Muscle of leg (tissue), 11 donors: ENCODE measurements around the gene CPLANE2. TPM values are rescaled to one million over a fixed set of nuclear protein-coding genes. Genes with fewer than 3 reads are reported as not detected.
"Not testable (repeated sequence)": the region's sequence is repeated elsewhere in the genome, so short reads cannot be mapped to it uniquely, and the experiment has no call there.

Experiments
- DNase-seq: peaks from one replicate; pipeline ENCODE4 v3.0.0; 2013
- H3K27ac ChIP-seq: one replicate; pipeline ENCODE4 v1.5.1; 2013; ENCODE audit warnings: mild to moderate bottlenecking, low read length, control low read depth
- H3K27me3 ChIP-seq: one replicate; pipeline ENCODE4 v1.6.1; 2013; ENCODE audit warnings: low read length; ENCODE audit not compliant: control insufficient read depth, insufficient read depth
- H3K36me3 ChIP-seq: one replicate; pipeline ENCODE4 v1.6.1; 2013; ENCODE audit warnings: low read length; ENCODE audit not compliant: control insufficient read depth, insufficient read depth
- H3K4me1 ChIP-seq: one replicate; pipeline ENCODE4 v1.6.1; 2013; ENCODE audit warnings: low read length; ENCODE audit not compliant: control insufficient read depth, insufficient read depth
- H3K4me3 ChIP-seq: one replicate; pipeline ENCODE4 v1.5.1; 2013; ENCODE audit warnings: low read length, control low read depth
- H3K9me3 ChIP-seq: replicated peaks from 2 replicates; pipeline ENCODE4 v1.6.1; 2013; ENCODE audit warnings: low read depth, low read length; ENCODE audit not compliant: control insufficient read depth
- WGBS: methylation state at CpG from one replicate; pipeline ENCODE4 v1.1.5; 2013; ENCODE audit warnings: missing lambda C conversion rate; ENCODE audit not compliant: insufficient coverage; 5-methylcytosine and 5-hydroxymethylcytosine counted together
- polyA plus RNA-seq, 8 donors: library from polyadenylated mRNA; unstranded; fragments of 120-200 nt; gene quantifications; one replicate each; pipeline versions ENCODE4 v1.2.1 to v1.2.3, GENCODE V29; 2013; ENCODE audit warnings: inconsistent platforms in 1 of 8, low replicate concordance in 1 of 8; ENCODE audit not compliant: insufficient read length in 8 of 8, insufficient read depth in 1 of 8
- total RNA-seq: library from RNA; stranded (reverse); fragments of 120-200 nt; gene quantifications from one replicate; pipeline ENCODE4 v1.2.4, GENCODE V29; 2013

CPLANE2 gene
- total and polyA plus RNA-seq, 9 donors: 1.7 to 3.4 (median 2.8) TPM

DNA sequence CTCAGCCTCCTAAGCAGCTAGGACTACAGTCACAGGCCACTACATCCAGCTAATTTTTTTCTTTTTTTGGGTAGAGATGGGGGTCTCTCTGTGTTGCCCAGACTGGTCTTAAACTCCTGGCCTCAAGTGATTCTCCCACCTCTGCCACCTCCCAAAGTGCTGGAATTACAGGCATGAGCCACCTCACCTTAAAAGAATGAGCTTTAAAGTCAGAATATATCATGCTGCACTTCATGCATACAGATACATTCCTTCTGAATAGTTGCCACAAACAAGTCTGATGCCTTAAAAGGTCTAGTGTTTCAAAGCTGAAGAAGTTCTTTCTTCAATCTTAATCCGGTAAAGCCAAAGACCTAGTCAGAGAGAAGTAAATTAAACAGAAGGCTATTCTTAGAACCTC, 23.8 kb upstream of the CPLANE2 start:
- no peaks in the 10 kb centered on the region for H3K9me3 ChIP-seq
- no peak for DNase-seq
- H3K4me3 ChIP-seq: no peak overlapping the region
- no peaks in the 10 kb centered on the region for H3K27me3 ChIP-seq
- H3K36me3 ChIP-seq: peaks cover 10% of the 10 kb centered on the region
- H3K4me1 ChIP-seq: no peaks in the 10 kb centered on the region
- WGBS: no CpG with 5 or more reads among the region's 1 CpG
- H3K27ac ChIP-seq: no peak overlapping the region

DNA sequence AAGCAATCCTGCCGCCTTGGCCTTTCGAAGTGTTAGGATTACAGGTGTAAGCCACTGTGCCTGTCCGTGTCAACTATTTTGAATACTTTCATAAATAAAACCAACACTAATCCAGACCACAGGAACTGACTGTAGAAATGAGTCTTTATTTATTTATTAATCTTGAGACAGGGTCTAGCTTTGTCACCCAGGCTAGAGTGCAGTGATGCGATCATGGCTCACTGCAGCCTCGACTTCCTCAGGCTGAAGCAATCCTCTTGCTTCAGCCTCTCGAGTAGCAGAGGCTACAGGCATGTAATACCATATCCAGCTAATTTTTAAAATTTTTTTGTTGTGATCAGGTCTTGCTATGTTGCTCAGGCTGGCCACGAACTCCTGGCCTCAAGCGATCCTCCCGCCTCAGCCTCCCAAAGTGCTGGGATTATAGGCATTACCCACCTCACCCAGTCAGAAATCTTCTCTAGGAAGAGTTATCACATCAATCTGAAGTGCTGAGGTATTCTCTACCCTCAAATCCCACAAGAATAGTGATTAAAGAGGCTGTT, 21.7 kb upstream of the CPLANE2 start:
- Histone ChIP-seq H3K36me3 (peaks cover 25% of the 10 kb centered on the region), H3K27me3 (no peaks in the 10 kb centered on the region), H3K4me1 (no peaks in the 10 kb centered on the region), H3K4me3 (no peak overlapping the region), H3K27ac (no peak overlapping the region), H3K9me3 (no peaks in the 10 kb centered on the region)
- WGBS: no CpG with 5 or more reads among the region's 9 CpGs
- DNase-seq: no peak

DNA sequence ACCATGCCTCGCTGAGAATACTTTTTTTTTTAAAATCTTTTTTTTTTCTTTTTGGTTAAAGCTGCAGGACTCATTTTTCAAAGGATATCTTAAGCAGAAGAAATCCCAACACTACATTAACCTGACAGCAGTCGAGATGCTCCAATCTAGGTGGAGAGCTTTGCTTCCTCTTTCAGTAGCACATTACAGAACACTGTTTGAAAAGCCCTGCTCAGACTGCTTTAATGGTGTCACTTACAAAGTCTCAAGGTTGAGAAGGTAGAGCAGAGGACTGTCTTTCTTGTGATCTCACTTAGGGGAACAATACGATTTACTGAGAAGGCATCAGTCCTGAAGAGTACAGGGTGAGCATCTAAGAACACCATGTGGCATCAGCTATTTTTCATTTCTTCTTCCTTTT, 21.0 kb upstream of the CPLANE2 start:
- no peaks in the 10 kb centered on the region for H3K27me3 ChIP-seq
- H3K9me3 ChIP-seq: no peaks in the 10 kb centered on the region
- no peak overlapping the region for H3K4me3 ChIP-seq
- no peaks in the 10 kb centered on the region for H3K4me1 ChIP-seq
- DNase-seq: no peak
- WGBS: 86% methylated on average over 2 of the region's 3 CpGs
- peaks cover 30% of the 10 kb centered on the region for H3K36me3 ChIP-seq
- H3K27ac ChIP-seq: no peak overlapping the region

DNA sequence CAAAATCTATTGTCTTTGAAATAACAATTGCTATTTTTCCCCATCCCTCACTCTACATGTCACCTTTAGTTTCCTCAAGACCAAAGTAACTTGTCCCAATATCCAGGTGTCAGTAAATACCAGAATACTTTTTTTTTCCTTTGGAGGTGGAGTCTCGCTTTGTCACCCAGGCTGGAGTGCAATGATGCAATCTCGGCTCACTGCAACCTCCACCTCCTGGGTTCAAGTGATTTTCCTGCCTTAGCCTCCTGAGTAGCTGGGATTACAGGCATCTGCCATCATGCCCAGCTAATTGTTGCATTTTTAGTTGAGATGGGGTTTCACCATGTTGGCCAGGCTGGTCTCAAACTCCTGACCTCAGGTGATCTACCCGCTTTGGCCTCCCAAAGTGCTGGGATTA, 20.6 kb upstream of the CPLANE2 start:
- not testable (repeated sequence) for H3K27ac ChIP-seq, H3K4me1 ChIP-seq, H3K27me3 ChIP-seq, H3K4me3 ChIP-seq, H3K9me3 ChIP-seq, DNase-seq
- 86% methylated on average over 2 of the region's 3 CpGs for WGBS
- H3K36me3 ChIP-seq: peaks cover 31% of the 10 kb centered on the region

DNA sequence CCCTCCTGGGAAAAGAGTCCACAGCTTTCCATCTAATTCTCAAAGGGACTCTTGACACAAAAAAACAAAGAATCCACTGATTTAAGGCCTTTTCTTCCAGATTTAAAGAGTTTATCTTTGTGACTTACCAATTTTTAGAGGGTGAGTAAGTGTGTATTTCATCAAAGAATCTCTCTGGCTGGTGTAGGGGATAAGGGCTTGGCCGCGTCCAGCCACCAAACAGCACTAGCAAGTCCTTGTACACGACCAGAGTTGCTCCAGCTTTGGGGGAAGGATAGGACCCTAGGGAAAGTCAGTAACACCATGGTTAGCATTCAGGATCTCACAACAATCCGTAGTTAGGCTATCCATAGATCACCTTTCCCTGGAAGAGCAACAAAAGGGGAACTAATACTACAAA, 19.5 kb upstream of the CPLANE2 start:
- H3K9me3 ChIP-seq: no peaks in the 10 kb centered on the region
- no CpG with 5 or more reads among the region's 4 CpGs for WGBS
- no peak overlapping the region for H3K4me3 ChIP-seq
- H3K36me3 ChIP-seq: peaks cover 40% of the 10 kb centered on the region
- no peaks in the 10 kb centered on the region for H3K27me3 ChIP-seq
- DNase-seq: no peak
- H3K27ac ChIP-seq: no peak overlapping the region
- H3K4me1 ChIP-seq: no peaks in the 10 kb centered on the region

DNA sequence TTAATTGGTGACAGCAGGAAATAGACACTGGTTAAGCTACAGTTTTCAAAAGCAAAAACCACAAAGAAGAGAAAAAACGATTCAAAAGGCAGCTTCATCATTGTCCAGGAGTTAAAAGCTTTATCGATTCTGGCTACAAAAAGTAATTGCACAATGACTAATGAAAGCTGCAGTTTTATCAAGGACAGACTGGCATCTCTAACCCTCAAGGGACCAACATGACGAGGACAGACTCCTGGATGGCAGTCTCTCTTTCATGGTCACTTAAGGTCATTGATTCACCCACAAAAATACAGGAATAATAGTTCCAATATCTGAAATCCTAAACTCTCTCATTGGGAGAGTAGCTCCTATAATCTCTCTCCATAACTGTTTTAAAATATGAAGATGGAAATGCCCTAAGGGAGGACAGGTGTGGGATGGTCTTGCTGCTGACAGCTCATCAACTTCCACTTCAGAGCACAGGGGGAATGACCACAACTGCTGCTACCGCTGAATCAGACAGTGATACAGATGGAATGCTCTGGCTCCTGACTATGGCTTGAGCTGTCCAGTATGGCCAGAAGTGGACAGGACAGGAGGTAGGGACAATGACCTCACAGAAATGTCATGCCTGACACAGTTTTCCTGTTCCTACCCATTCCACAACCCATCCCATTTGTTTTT, 17.4 kb upstream of the CPLANE2 start:
- H3K36me3 ChIP-seq: peaks cover 53% of the 10 kb centered on the region
- 79% methylated on average over 3 of the region's 4 CpGs for WGBS
- H3K9me3 ChIP-seq: no peaks in the 10 kb centered on the region
- no peak overlapping the region for H3K27ac ChIP-seq
- no peak overlapping the region for H3K4me3 ChIP-seq
- no peaks in the 10 kb centered on the region for H3K27me3 ChIP-seq
- H3K4me1 ChIP-seq: peaks cover 8% of the 10 kb centered on the region
- DNase-seq: no peak

DNA sequence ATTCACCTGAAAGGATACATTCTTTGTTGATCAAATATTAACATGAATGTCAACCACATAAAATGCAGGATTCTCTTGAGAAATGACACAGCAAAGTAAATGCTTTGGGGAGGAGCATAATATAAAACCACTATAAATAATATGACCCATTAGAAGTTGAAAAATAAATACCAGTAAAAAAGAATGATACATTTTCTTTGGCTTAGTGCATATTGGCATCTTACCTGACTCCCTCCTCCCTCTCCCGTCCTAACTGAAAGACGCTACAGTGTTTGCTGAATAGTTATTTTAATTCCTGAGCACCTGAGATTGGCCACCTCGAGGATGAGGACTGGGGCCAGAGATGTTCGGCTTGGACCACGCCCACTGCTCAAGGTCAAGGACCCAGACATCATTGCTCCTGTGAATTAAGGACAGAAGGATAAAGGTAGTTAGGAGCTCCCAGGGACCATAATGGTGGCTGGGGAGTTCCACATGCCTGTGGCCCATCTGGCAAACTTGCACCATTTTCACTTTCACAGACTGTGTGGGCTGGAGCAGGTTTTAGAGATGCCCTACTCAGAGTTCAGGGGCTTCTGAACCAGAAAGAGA, 16.4 kb upstream of the CPLANE2 start:
- no peak for DNase-seq
- WGBS: 72% methylated on average over 3 of the region's 5 CpGs
- H3K27me3 ChIP-seq: no peaks in the 10 kb centered on the region
- H3K9me3 ChIP-seq: no peaks in the 10 kb centered on the region
- H3K27ac ChIP-seq: no peak overlapping the region
- peaks cover 15% of the 10 kb centered on the region for H3K4me1 ChIP-seq
- H3K36me3 ChIP-seq: peaks cover 53% of the 10 kb centered on the region
- H3K4me3 ChIP-seq: no peak overlapping the region

DNA sequence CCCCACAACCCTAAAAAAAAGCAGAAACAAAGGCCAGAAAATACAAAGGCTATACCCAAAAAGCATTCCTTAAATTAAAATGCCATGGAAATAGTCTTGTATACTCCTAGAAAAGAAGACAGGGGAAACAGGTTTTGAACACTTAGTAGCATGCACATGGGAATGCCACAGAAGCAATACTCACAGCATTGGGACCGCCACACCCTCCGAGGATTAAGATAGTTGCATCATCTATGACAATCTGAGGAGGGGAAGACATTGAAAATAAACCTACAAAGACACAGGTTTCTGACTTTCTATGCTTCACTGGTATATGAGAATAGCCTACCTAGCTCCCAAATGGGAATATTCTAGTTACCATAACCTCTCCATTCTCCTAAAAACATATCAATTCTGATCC, 15.9 kb upstream of the CPLANE2 start:
- Histone ChIP-seq H3K27me3 (no peaks in the 10 kb centered on the region), H3K36me3 (peaks cover 53% of the 10 kb centered on the region), H3K27ac (no peak overlapping the region), H3K9me3 (no peaks in the 10 kb centered on the region), H3K4me3 (no peak overlapping the region), H3K4me1 (peaks cover 20% of the 10 kb centered on the region)
- no CpG with 5 or more reads among the region's 2 CpGs for WGBS
- no peak for DNase-seq

DNA sequence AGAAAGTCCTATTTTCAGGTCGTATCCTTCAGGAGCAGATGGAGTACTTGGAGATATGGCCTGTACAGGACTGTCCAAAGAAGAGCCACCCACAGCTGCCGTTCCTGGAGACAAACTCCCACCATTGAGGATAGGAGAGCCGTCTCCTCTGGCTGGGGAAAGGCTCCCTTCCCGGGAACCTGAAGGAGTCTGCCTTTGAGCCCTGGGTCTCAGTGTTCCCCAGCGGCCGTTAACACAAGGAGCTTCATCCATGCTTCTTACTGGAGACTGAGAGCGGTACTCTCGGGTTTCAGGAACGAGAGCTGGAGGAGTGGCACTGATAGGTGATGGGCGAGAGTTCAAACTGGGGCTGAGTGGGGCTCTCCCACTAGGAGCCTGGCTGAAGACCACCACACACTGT, 14.4 kb upstream of the CPLANE2 start:
- 77% methylated on average over 6 of the region's 10 CpGs for WGBS
- no peak overlapping the region for H3K4me3 ChIP-seq
- no peaks in the 10 kb centered on the region for H3K27me3 ChIP-seq
- H3K4me1 ChIP-seq: peaks cover 30% of the 10 kb centered on the region
- DNase-seq: no peak
- no peaks in the 10 kb centered on the region for H3K9me3 ChIP-seq
- H3K36me3 ChIP-seq: peaks cover 52% of the 10 kb centered on the region
- H3K27ac ChIP-seq: no peak overlapping the region

DNA sequence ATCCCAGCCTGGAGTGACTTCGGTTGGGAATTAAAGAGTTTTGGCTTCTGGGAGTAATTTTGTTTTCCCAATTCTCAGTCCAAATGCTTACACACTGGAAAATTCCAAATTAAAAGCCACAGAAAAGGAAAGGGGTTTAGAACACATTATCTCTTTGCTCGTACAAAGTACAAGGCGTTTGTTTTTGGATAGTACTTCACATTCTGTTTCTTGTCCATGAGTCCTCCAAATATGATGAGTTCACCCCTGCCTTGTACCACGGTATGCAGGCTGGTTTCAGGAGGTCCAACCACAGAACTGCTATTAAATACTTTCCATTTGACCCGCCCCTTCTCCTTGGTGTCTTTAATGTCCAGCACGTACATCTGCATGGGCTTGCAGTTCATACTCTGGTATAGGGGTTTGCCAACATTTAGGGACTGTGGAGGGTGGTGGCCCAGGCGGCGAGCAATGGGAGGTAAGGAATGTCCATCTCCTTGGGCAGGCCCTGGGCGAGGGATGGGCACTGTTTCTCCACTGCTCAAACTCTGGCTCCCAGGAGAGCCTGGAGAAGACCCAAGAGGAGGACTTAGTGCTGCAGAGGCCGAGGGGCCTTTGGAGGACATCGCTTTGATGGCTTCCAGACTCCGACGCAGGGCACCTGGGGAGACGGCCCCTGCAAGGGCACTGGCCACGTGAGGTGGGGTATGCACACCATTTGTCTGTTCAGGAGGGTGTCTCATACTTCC, 13.7 kb upstream of the CPLANE2 start:
- Histone ChIP-seq H3K4me1 (peaks cover 30% of the 10 kb centered on the region), H3K27ac (peak overlapping the region; percentile 44), H3K4me3 (no peak overlapping the region), H3K9me3 (no peaks in the 10 kb centered on the region), H3K36me3 (peaks cover 49% of the 10 kb centered on the region), H3K27me3 (no peaks in the 10 kb centered on the region)
- 88% methylated on average over 9 of the region's 15 CpGs for WGBS
- DNase-seq: peak; percentile 65
